Keratinocyte (primary cell): ENCODE data around the gene NF1.

Experiments
- EZH2 ChIP-seq: IDR thresholded peaks from one replicate; pipeline ENCODE4 v1.6.1; 2012; ENCODE audit warnings: inconsistent platforms, mild to moderate bottlenecking, low read length, moderate library complexity
- TF ChIP-seq, protein P1 (sequence below), 3 experiments: IDR thresholded peaks in 1 of 3; conservative IDR thresholded peaks in 1 of 3; optimal IDR thresholded peaks in 1 of 3; 2 replicates in 2 of 3; 3 replicates in 1 of 3; pipeline versions ENCODE3 to v1.5.1; 2011; ENCODE audit warnings: low read length in 3 of 3, mild to moderate bottlenecking in 3 of 3, moderate library complexity in 2 of 3, control low read depth in 1 of 3, inconsistent platforms in 1 of 3; ENCODE audit not compliant: insufficient read depth in 2 of 3; ENCODE audit errors: extremely low read depth in 1 of 3

DNA sequence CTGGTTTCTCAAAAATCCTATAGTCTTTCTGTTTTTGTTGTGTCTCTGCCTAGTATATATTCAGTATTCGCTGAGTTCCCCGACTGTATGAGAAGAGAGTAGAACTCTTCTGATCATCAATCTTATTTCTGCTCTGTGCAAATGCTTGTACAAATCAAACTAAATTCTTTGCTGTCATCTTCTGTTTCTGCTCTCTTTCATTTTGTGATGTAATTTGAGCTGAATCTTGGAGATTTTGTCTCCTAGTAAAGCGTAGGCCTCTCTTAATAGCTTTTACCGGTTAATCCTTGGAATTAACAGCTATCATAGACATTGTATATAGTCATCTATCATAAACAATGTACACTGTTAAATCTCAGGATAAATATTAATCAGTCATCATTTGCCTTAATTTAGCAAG, 140.3 kb downstream of the NF1 start:
- TF ChIP-seq, protein P1, sequence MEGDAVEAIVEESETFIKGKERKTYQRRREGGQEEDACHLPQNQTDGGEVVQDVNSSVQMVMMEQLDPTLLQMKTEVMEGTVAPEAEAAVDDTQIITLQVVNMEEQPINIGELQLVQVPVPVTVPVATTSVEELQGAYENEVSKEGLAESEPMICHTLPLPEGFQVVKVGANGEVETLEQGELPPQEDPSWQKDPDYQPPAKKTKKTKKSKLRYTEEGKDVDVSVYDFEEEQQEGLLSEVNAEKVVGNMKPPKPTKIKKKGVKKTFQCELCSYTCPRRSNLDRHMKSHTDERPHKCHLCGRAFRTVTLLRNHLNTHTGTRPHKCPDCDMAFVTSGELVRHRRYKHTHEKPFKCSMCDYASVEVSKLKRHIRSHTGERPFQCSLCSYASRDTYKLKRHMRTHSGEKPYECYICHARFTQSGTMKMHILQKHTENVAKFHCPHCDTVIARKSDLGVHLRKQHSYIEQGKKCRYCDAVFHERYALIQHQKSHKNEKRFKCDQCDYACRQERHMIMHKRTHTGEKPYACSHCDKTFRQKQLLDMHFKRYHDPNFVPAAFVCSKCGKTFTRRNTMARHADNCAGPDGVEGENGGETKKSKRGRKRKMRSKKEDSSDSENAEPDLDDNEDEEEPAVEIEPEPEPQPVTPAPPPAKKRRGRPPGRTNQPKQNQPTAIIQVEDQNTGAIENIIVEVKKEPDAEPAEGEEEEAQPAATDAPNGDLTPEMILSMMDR (optimal IDR thresholded peaks at IDR 0.05 in 1 of 3, IDR thresholded peaks at IDR 0.05 in 1 of 3, conservative IDR thresholded peaks at IDR 0.05 in 1 of 3; ENCODE audit: extremely low read depth in 1 of 3, insufficient read depth in 2 of 3, low read length in 3 of 3) = no peak
- no peak for TF ChIP-seq EZH2
